Measurements from ENCODE around the gene GRIK4. TPM values are rescaled to one million over a fixed set of nuclear protein-coding genes. Genes with fewer than 3 reads are reported as not detected.

The GRIK4 gene
- total RNA-seq, 1 donor from 2014 or later = 4.5 TPM

DNA sequence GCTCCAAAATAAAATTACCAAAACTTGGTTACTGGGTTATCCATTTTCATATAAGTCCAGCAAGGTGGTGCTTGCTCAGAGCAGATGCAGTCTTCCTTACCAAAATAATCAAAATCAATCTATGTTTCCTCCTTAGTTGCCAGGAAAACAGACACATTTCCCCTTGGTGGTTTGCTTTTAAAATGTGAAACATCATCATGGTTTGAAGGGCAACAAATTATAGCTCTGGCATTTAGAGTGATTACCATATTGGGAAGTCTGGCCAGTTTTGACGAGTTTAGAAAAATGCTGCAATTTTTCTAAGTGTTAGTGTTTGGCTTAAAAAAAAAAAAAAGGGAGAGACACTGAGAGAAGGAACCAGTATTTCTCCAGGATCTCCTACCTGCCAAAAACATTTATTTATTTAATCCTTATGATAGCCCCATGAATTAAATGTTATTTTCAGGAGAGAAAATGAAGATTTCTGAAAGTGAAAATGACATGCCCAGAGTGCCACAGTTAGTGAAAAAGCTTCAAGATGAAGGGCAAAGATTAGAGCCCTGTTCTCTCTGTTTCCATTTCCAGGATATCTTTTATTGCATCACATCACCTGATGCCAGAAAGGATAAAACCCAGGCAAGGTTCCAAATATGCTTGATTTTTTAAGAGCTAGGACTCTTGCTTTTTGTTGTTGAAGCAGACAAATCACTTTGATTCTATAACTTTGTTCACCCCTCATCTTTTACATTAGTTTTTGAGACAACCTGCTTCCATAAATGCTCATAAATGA lies 482.7 kb downstream of the GRIK4 start:
- Mint-ChIP-seq H3K36me3 (ENCODE audit: low read depth, unreplicated experiment) (no peaks in the 10 kb centered on the region), H3K27me3 (ENCODE audit: unreplicated experiment) (no peaks in the 10 kb centered on the region), H3K4me1 (ENCODE audit: unreplicated experiment) (peaks cover 3% of the 10 kb centered on the region), H3K4me3 (ENCODE audit: unreplicated experiment) (no peak overlapping the region), H3K27ac (ENCODE audit: unreplicated experiment) (no peak overlapping the region), H3K9me3 (ENCODE audit: unreplicated experiment) (no peaks in the 10 kb centered on the region)
- DNase-seq (ENCODE audit: low spot score) = no peak
- TF ChIP-seq, protein P1, sequence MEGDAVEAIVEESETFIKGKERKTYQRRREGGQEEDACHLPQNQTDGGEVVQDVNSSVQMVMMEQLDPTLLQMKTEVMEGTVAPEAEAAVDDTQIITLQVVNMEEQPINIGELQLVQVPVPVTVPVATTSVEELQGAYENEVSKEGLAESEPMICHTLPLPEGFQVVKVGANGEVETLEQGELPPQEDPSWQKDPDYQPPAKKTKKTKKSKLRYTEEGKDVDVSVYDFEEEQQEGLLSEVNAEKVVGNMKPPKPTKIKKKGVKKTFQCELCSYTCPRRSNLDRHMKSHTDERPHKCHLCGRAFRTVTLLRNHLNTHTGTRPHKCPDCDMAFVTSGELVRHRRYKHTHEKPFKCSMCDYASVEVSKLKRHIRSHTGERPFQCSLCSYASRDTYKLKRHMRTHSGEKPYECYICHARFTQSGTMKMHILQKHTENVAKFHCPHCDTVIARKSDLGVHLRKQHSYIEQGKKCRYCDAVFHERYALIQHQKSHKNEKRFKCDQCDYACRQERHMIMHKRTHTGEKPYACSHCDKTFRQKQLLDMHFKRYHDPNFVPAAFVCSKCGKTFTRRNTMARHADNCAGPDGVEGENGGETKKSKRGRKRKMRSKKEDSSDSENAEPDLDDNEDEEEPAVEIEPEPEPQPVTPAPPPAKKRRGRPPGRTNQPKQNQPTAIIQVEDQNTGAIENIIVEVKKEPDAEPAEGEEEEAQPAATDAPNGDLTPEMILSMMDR (IDR thresholded peaks at IDR 0.05; ENCODE audit: unreplicated experiment) = no peak

DNA sequence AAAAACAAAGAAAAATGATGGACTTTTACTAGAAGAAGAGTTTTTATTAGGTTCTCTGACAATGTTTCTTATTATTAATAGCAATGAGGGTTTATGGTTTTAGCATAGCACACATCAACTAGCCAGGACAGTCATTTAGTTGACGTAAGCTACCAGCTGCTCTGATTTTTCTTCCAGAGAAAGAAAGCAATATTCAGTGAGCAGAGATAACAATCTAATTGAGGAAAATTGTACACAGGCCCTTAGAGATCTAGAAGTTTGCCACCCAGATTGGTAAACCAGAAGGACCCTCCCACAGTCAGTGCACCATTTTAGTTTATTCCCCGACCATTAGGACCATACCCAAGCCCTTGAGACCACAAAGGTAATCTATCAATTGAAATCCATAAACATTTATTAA lies 483.6 kb downstream of the GRIK4 start:
- Mint-ChIP-seq H3K9me3 (ENCODE audit: unreplicated experiment) (no peaks in the 10 kb centered on the region), H3K36me3 (ENCODE audit: low read depth, unreplicated experiment) (no peaks in the 10 kb centered on the region), H3K27ac (ENCODE audit: unreplicated experiment) (no peak overlapping the region), H3K4me3 (ENCODE audit: unreplicated experiment) (no peak overlapping the region), H3K4me1 (ENCODE audit: unreplicated experiment) (peaks cover 3% of the 10 kb centered on the region), H3K27me3 (ENCODE audit: unreplicated experiment) (no peaks in the 10 kb centered on the region)
- TF ChIP-seq, protein P1 (IDR thresholded peaks at IDR 0.05; ENCODE audit: unreplicated experiment) = no peak
- no peak for DNase-seq (ENCODE audit: low spot score)

DNA sequence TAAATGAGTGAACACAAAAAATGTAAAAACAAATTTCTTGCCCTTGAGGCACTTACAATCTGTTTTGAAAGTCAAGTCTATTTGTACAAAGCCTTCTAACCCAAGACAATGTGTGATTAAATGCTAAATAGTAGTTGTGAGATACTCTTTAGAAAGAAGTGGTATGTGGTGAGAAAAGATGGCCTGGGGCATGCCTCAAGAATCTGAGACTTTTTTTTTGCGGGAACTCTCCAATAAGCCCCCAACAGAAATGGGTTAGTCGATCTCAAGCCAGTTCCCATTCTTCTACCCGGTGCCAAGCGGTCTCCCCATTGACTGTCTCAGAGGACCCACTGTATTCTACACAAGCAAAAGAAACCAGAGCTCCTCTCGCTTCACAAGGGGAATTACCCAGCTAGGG lies 485.4 kb downstream of the GRIK4 start:
- Mint-ChIP-seq H3K9me3 (ENCODE audit: unreplicated experiment) (no peaks in the 10 kb centered on the region), H3K27ac (ENCODE audit: unreplicated experiment) (no peak overlapping the region), H3K36me3 (ENCODE audit: low read depth, unreplicated experiment) (no peaks in the 10 kb centered on the region), H3K4me1 (ENCODE audit: unreplicated experiment) (peaks cover 3% of the 10 kb centered on the region), H3K4me3 (ENCODE audit: unreplicated experiment) (no peak overlapping the region), H3K27me3 (ENCODE audit: unreplicated experiment) (no peaks in the 10 kb centered on the region)
- TF ChIP-seq, protein P1 (IDR thresholded peaks at IDR 0.05; ENCODE audit: unreplicated experiment) = no peak
- DNase-seq (ENCODE audit: low spot score) = no peak

DNA sequence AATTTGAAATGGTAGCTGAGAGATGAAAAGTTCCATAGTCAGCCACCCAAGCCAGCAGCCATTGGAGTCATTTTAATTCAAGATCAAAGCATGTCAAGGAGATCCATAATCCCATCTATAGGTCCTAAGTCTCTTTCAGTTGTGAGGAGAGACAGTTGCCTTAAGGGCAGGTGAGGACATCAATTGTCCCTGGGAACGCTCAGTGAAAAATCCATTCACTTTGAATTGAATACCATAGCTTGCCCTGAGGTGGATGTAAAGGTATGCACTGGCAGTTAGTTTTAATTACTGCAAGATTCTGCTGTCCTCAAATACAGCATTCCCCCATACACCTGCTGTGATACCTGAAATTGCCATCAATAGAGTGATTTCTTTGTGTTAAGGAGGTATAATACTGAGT lies 487.0 kb downstream of the GRIK4 start:
- DNase-seq (ENCODE audit: low spot score) = no peak
- TF ChIP-seq, protein P1 (IDR thresholded peaks at IDR 0.05; ENCODE audit: unreplicated experiment) = no peak
- Mint-ChIP-seq H3K4me3 (ENCODE audit: unreplicated experiment) (no peak overlapping the region), H3K27me3 (ENCODE audit: unreplicated experiment) (no peaks in the 10 kb centered on the region), H3K36me3 (ENCODE audit: low read depth, unreplicated experiment) (no peaks in the 10 kb centered on the region), H3K27ac (ENCODE audit: unreplicated experiment) (no peak overlapping the region), H3K9me3 (ENCODE audit: unreplicated experiment) (no peaks in the 10 kb centered on the region), H3K4me1 (ENCODE audit: unreplicated experiment) (peaks cover 3% of the 10 kb centered on the region)

DNA sequence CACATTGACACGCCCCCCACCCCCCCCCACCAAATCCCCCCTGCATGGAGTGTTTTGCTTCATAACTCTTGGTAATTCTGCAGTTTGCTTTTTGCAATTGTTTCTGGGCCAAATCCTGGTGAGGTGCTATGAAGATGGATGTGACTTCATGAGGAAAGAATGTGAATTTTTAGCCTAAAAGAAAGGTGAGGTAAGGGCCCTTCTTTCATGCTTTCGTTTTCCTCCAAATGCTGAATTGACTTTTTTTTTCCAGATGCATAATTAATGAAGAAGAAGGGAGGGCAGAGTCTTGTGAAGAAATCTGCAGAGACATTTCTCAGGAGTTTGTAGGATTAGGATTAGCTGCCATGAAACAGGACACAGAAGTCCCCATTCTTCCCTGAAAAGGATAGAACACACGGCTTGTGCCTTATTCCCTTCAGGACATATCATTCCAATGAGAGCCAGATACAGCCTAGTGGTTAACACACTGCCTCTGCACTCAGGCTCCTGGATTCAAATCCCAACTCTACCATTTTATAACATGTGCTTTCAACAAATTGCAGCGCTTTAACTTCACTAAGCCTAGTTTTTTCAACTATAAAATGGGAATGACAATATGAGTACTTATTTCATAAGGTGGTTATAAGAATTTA lies 492.8 kb downstream of the GRIK4 start:
- TF ChIP-seq, protein P1 (IDR thresholded peaks at IDR 0.05; ENCODE audit: unreplicated experiment) = no peak
- Mint-ChIP-seq H3K4me1 (ENCODE audit: unreplicated experiment) (no peaks in the 10 kb centered on the region), H3K9me3 (ENCODE audit: unreplicated experiment) (no peaks in the 10 kb centered on the region), H3K36me3 (ENCODE audit: low read depth, unreplicated experiment) (no peaks in the 10 kb centered on the region), H3K27ac (ENCODE audit: unreplicated experiment) (no peak overlapping the region), H3K4me3 (ENCODE audit: unreplicated experiment) (no peak overlapping the region), H3K27me3 (ENCODE audit: unreplicated experiment) (no peaks in the 10 kb centered on the region)
- DNase-seq (ENCODE audit: low spot score) = no peak
